ENCODE data around the gene RAX. TPM values are rescaled to one million over a fixed set of nuclear protein-coding genes. Genes with fewer than 3 reads are reported as not detected.

Gene RAX
- total and polyA plus RNA-seq, 2 of the 4 experiments (the other 2 are of a cell fraction): not detected

GRCh38 chr18:59279722-59280121, 6.5 kb upstream of the RAX start:
- H3K23ac ChIP-seq (ENCODE audit: low read depth, low read length): no peak overlapping the region
- H3K27ac ChIP-seq (ENCODE audit: insufficient read depth, low read length): no peak overlapping the region
- intact Hi-C loops (cut with micrococcal nuclease) (no loop called here), dilution Hi-C loops (cut with HindIII; ENCODE audit: low sequenced_read_pairs, unreplicated experiment) (no loop called here), in situ Hi-C loops (cut with MboI; ENCODE audit: low sequenced_read_pairs) (no loop called here)
- H2BK120ac ChIP-seq (ENCODE audit: low read depth, low read length): no peak overlapping the region
- no CpG with 5 or more reads among the region's 1 CpG for WGBS, 2 experiments (ENCODE audit: extremely low coverage in 2 of 2, insufficient read length in 1 of 2)
- H3K4me2 ChIP-seq (ENCODE audit: low read depth, low read length): no peak overlapping the region
- no peak overlapping the region for H2BK20ac ChIP-seq (ENCODE audit: low read depth, low read length)
- no peak overlapping the region for H2BK15ac ChIP-seq (ENCODE audit: low read depth, low read length)
- H3K14ac ChIP-seq (replicated peaks; ENCODE audit: low read depth, low read length): no peak overlapping the region
- BruUV-seq (replicated peaks): no TSS peak
- no peaks in the 10 kb centered on the region for H3K4me1 ChIP-seq (ENCODE audit: control insufficient read depth, insufficient read depth, low read length)
- no peak overlapping the region for H2AK5ac ChIP-seq (ENCODE audit: low read depth, low read length)
- no peak overlapping the region for H3K4me3 ChIP-seq (ENCODE audit: insufficient read depth, low read depth, low read length)
- H3K56ac ChIP-seq (ENCODE audit: extremely low read depth, insufficient read depth, low read length): no peak overlapping the region
- H3K79me1 ChIP-seq (ENCODE audit: low read depth in 1 of 2, low read length in 2 of 2): no peaks in the 10 kb centered on the region
- no peak for DNase-seq
- no peaks in the 10 kb centered on the region for H3K36me3 ChIP-seq (ENCODE audit: control insufficient read depth, insufficient read depth, low read length)
- H3K9ac ChIP-seq (ENCODE audit: low read depth, low read length): no peak overlapping the region
- no peak overlapping the region for H4K8ac ChIP-seq (ENCODE audit: low read depth in 2 of 2, low read length in 2 of 2)
- H2BK5ac ChIP-seq (ENCODE audit: low read depth, low read length, poor library complexity, severe bottlenecking): no peak overlapping the region
- H3K18ac ChIP-seq (ENCODE audit: low read depth, low read length): no peak overlapping the region
- CTCF ChIA-PET: interaction anchor here (0.6 kb wide), 1 partner anchor 123 kb away, joined by 3 read pairs; no protein-coding TSS in a partner anchor
- TF ChIP-seq CEBPB (IDR thresholded peaks at IDR 0.05; ENCODE audit: low read depth, low read length) (no peak), MXI1 (IDR thresholded peaks at IDR 0.05; ENCODE audit: borderline replicate concordance, low read depth, low read length) (no peak), POLR2A (IDR thresholded peaks at IDR 0.05; ENCODE audit: low read depth, low read length) (no peak), RFX5 (IDR thresholded peaks at IDR 0.05; ENCODE audit: low read depth, low read length) (no peak), NFE2L2 (IDR thresholded peaks at IDR 0.05; ENCODE audit: low read depth, low read length) (no peak), FOS (IDR thresholded peaks at IDR 0.05; ENCODE audit: low read depth, low read length) (no peak), USF2 (IDR thresholded peaks at IDR 0.05; ENCODE audit: low read depth, low read length) (no peak)
- no peak overlapping the region for H2AFZ ChIP-seq (replicated peaks; ENCODE audit: low read length, poor library complexity)
- POLR2A ChIA-PET (ENCODE audit: unreplicated experiment): no interaction called here
- H4K91ac ChIP-seq (ENCODE audit: insufficient read depth, low read depth, low read length): no peak overlapping the region
- ATAC-seq (ENCODE audit: low read depth): no peak
- no peak overlapping the region for H3K4ac ChIP-seq (ENCODE audit: low read depth, low read length)
- peaks cover 5% of the 10 kb centered on the region; the same call in 1 of the 2 replicates for H3K9me3 ChIP-seq (ENCODE audit: control insufficient read depth, insufficient read depth, low read length)
- H3K27me3 ChIP-seq (ENCODE audit: control insufficient read depth, insufficient read depth, low read length): peaks cover 72% of the 10 kb centered on the region
- no peaks in the 10 kb centered on the region for H3K9me1 ChIP-seq (ENCODE audit: insufficient read depth, low read length)
- H2AK9ac ChIP-seq (replicated peaks; ENCODE audit: low read depth, low read length, poor library complexity): no peak overlapping the region
- no peak overlapping the region for H4K5ac ChIP-seq (ENCODE audit: low read depth, low read length)
- H4K20me1 ChIP-seq (ENCODE audit: insufficient read depth, low read length): no peaks in the 10 kb centered on the region

All from IMR-90 (cell line).